Stimulated activated CD4-positive, alpha-beta T cell treated with anti-CD3 and anti-CD28 coated beads, Interleukin-15, amount 100 ng/mL, for 1 hour (primary cell): ENCODE measurements around the gene RNF115.
"Not testable (repeated sequence)": the region's sequence is repeated elsewhere in the genome, so short reads cannot be mapped to it uniquely, and the experiment has no call there.

Source experiments
- DNase-seq, 2 donors: peaks; one replicate each; pipeline ENCODE4 v3.0.0-alpha.2; 2020; ENCODE audit warnings: low read depth in 1 of 2, low spot score in 1 of 2

Gene RNF115

GRCh38 chr1:145823565-145824498 lies at the start of gene RNF115, which contains the start of gene POLR3C:
Gene RNF115 (minus strand): TSS chr1:145824095. CDS start chr1:145823873, 222 bp downstream.
Gene POLR3C (plus strand): TSS chr1:145824200. CDS start chr1:145825777, 1,577 bp downstream.
- DNase-seq, result peak; percentile 73 to 74

- DNase-seq, result peak in 1 of 2 donors; percentile 22
These were observed 48.4 kb upstream of the RNF115 start for GRCh38 chr1:145871994-145872924.

DNA sequence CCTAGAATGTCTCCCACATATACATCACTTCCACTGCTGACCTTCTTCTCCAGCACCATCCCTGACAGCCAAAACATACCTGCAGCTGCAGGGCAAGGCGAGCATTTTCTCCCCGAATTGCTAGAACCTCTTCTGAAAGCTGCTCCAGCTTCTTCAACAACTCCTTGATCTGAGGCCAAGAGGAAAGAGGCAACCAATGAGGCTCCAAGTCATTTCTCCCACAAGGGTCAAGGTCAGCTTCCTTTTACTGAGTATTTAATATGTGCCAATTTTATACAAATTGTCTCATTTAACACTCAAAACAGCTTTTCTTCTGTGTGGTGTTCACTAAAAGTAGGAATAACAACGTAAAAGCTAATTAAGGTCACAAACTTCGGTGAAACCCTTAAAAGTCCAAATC lies 44.3 kb upstream of the RNF115 start:
- DNase-seq, result no peak

DNA sequence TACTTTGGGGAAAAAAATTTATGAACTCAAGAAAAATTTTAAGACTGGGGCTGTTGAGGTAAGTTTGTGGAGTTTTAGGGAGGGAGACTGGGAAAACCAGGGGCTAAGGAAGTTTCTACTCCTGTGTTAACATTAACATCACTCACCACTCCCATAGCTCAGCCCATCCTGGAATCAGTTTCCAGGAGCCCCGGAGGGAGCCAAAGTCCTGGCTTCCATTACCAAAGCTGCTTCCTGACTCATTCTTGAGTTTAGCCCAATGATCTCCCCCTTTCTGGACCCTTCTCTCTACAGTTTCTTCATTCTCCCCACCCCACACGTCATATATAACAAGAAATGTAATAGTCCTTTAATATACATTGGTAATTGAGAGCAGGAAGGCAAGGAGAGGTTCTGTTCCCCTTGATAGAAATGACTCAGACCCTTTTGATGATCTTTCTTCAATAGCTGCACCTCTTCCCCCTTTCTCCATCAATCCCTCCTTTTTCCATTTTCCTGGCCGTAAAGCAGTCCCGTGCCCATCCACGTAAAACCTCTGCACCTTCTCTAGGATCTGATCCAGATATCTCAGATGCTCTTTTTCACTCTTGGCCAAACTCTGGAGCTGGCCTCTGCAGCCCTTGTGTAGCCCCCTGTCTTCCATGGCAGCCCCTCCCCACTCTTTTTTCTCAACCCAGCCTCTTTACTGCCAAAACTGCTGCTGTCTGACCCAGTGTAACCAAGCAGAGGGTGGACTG lies 39.6 kb upstream of the RNF115 start:
- DNase-seq, result no peak

DNA sequence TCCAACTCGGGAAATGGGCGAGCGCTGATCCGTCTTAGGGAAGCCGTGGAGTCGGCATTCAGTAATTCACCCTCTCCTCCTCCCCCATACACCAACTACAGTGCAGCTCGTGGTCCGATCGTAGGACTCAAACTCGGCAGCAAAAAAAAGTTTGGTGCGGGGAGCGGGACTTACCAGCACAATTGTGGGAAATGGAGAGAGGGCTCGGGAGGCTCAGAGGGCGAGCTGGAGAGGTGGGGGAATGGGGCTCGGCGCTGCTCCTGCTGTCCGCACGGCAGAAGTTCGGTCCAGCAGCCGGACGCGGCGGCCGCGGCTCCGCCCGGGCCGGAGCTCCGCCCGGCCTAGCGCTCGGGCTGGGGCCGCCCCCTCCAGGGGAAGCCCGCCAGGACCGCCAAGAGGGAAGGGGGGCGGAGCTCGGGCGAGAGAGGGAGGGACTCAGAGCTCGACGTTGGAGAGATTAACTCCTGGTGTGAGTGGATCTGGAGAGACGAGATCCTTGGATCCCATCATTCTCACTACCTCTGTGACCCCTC lies 35.7 kb upstream of the RNF115 start:
- DNase-seq, result peak; percentile 54 to 67

DNA sequence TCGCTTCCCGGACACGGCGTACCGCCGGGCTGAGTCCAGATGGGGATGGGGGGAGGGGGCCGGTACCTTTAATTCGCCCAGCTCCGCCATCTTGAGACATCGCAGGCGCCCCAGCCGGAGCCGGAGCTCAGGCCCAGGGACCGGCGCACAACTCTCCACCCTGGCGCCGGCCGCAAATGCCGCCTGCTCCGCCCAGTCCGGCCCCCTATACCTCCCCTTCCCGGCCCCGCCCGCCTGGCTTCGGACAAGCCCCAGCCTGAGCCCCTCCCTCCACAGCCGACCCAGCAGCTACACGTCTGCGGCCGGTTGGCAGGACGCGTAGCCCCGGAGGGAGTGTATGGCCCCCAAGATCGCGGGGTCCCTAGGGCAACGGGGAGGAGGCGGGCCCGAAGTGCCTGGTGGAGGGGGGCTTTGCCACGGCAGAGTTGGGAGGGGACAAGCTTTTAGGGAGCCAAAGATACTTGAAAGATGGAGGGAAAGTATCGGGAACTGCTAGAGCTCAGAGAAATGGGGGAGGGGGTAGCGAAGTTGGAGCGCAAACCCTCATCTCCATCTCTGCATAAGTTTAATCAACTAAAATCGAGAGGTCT lies 35.1 kb upstream of the RNF115 start, which contains the start of gene PIAS3:
Gene PIAS3, minus strand, starts transcription at position 181 of the 590 bp plus-strand sequence. Its CDS starts 91 bp downstream, at position 90.
- peak; percentile 62 to 77 for DNase-seq

DNA sequence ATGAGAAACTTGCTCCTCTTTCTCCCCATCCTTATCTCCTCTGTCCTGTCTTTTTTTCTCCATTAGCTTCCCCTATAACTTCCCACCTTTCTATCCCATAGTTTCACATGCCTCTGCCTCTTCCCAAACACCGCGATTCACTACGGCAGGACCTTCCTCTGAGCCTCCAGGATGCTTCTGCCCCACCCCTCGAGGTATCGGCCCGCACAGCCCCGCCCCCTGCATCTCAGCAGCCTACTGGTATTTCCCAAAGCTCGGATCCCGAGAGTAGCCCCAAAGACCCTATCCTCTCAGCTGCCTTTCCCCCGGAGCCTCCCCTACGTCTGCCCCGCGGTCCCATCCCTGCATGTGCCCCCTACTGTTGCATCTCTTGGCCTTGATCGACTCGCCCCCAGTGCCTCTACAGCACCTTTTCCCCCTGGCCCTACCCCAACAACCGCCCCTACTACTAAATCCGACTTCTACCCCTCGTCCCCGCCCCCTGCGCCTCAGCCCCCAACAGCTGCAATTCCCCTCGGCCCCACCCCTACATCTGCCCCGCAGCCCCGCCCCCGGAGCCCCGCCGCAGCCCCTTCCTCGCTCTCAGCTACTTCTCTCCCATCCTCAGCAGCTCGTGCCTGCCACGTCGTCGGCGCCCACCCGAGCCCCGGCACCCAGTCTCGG lies 34.5 kb upstream of the RNF115 start:
- DNase-seq, result peak in 1 of 2 donors; percentile 56

GRCh38 chr1:145857170-145857569 lies 33.3 kb upstream of the RNF115 start:
- DNase-seq, result no peak

- no peak for DNase-seq
These were observed 31.6 kb upstream of the RNF115 start for GRCh38 chr1:145855426-145855948.

GRCh38 chr1:145849356-145850160 lies 25.7 kb upstream of the RNF115 start:
- DNase-seq, result no peak

DNA sequence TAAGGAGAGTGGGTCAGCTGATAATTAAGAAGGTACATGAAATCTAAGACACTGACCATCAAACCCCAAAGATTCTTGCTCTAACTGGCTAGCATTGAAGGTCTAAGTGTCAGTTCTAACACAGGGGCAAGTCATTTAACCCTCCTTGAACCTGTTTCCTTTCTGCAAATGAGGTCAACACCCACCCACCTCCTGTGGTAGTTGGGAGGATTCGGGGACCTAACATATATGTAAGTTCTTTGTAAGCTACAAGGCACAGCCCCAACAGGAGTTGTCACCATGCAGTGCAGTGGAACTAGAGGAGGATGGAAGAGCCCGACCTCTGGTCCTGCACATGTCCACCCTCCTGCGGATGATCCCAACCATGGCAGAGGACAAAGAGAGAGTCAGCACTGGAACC lies 23.9 kb upstream of the RNF115 start:
- no peak for DNase-seq

DNA sequence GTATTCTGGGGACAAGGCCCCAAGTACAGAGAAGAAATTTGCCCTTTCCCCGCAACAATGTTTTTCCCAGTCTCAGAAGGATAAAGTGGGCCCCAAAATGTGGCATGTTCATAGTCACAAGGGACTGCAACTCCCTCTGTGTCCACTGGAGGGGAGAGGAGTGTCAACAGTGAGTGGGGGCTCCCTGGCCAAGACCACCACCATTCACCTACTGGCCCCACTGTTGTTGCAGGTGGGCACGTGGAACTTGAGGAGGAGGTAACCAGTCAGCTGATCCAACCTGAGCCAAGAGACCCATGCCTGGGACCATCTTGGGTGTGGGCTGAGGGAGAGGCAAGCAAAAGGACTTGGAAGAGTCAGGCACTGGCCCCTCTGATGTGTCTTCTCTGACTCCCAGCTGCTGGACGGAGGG lies 22.3 kb upstream of the RNF115 start:
- no peak for DNase-seq

GRCh38 chr1:145845514-145846161 lies 21.7 kb upstream of the RNF115 start, which contains the start of gene NUDT17:
Gene NUDT17 (plus strand): TSS chr1:145845630. CDS start chr1:145845641, 11 bp downstream.
- DNase-seq, result peak; percentile 63 to 64

GRCh38 chr1:145845144-145845513 lies 21.2 kb upstream of the RNF115 start:
- no peak for DNase-seq

- no peak for DNase-seq
These were observed 19.1 kb upstream of the RNF115 start for GRCh38 chr1:145843031-145843430.

DNA sequence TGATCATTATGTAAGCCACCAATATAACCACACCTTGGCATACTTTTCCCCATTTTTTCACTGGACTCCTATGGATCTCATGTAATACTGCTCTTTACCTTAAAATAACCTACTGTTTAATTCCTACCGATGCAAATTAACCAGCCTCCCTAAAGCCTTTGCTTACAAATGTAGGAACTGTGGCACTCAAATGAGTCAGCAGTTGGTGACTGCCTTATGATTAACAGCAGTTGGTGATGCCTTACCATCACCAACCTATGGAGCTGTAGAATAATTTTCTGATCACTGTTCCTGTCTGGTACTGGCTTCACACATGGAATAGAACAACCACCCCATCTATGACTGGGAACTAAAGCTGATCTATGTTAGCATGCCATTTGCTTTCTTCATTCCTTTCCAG lies 13.8 kb upstream of the RNF115 start:
- DNase-seq, result no peak

- DNase-seq, result not testable (repeated sequence)
These were observed 6.9 kb upstream of the RNF115 start for GRCh38 chr1:145830810-145831209.
